ENCODE data around the gene PHC1. TPM values are rescaled to one million over a fixed set of nuclear protein-coding genes. Genes with fewer than 3 reads are reported as not detected.

PHC1 gene
- total RNA-seq, 3 donors from 2014 or later, result 39.2 to 45.9 (median 40.5) TPM

DNA sequence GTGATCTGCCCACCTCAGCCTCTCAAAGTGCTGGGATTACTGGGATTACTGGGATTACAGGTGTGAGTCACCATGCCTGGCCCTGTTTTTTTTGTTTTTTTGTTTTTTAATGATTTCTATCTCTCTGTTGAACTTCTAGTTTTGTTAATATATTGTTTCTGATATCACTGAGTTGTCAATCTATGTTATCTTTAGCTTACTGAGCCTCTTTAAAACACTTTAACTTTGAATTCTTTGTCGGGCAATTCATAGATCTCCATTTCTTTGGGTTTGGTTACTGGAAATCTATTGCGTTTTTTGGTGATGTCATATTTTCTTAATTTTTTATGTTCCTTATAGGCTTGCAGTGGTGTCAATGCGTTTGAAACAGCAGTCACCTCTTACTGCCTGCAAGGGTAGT lies 65.8 kb downstream of the PHC1 start:
- no peaks in the 10 kb centered on the region for H3K36me3 ChIP-seq
- peaks cover 24 to 33% of the 10 kb centered on the region in 2 donors for H3K9me3 ChIP-seq
- H3K27ac ChIP-seq, result no peak overlapping the region
- no peaks in the 10 kb centered on the region for H3K4me1 ChIP-seq
- no peak for DNase-seq (ENCODE audit: low spot score in 2 of 2)
- intact Hi-C loops (cut with DNase I; ENCODE audit: low total_unique reads), result no loop called here
- H3K4me3 ChIP-seq, result no peak overlapping the region
- no peaks in the 10 kb centered on the region for H3K27me3 ChIP-seq
- no peak for TF ChIP-seq POLR2AphosphoS5 (IDR thresholded peaks at IDR 0.05)
- no peak for TF ChIP-seq POLR2A (IDR thresholded peaks at IDR 0.05)
- TF ChIP-seq, protein P1, sequence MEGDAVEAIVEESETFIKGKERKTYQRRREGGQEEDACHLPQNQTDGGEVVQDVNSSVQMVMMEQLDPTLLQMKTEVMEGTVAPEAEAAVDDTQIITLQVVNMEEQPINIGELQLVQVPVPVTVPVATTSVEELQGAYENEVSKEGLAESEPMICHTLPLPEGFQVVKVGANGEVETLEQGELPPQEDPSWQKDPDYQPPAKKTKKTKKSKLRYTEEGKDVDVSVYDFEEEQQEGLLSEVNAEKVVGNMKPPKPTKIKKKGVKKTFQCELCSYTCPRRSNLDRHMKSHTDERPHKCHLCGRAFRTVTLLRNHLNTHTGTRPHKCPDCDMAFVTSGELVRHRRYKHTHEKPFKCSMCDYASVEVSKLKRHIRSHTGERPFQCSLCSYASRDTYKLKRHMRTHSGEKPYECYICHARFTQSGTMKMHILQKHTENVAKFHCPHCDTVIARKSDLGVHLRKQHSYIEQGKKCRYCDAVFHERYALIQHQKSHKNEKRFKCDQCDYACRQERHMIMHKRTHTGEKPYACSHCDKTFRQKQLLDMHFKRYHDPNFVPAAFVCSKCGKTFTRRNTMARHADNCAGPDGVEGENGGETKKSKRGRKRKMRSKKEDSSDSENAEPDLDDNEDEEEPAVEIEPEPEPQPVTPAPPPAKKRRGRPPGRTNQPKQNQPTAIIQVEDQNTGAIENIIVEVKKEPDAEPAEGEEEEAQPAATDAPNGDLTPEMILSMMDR (IDR thresholded peaks at IDR 0.05), result no peak

DNA sequence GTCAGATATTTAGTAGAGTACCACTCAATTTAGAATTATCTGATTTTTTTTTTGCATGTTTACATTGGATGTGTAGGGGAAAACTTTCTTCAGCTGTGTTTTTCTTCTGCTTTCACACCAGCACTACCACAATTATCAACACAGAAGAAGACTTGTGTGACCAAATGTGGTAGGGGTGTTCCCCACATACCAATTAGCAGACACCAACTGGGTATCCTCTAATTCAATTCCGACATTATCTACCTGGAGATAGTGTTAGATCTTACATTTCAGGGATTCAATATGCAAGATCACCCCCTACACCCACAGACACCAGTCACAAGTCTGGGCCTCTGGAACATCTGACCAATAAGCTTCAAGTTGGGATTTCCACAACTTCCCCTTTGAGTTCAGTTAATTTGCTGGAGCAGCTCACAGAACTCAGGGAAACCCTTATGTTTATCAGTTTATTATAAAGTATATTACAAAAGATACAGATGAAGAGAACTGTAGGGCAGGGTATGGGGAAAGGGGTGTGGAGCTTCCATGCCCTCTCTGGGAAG lies 71.0 kb downstream of the PHC1 start:
- no peaks in the 10 kb centered on the region for H3K4me1 ChIP-seq
- no peaks in the 10 kb centered on the region for H3K27me3 ChIP-seq
- DNase-seq (ENCODE audit: low spot score in 2 of 2), result no peak
- H3K36me3 ChIP-seq, result no peaks in the 10 kb centered on the region
- H3K4me3 ChIP-seq, result no peak overlapping the region
- H3K27ac ChIP-seq, result no peak overlapping the region
- peaks cover 6 to 9% of the 10 kb centered on the region in 2 donors for H3K9me3 ChIP-seq
- TF ChIP-seq, protein P1 (IDR thresholded peaks at IDR 0.05), result no peak
- no peak for TF ChIP-seq POLR2A (IDR thresholded peaks at IDR 0.05)
- TF ChIP-seq POLR2AphosphoS5 (IDR thresholded peaks at IDR 0.05), result no peak
- intact Hi-C loops (cut with DNase I; ENCODE audit: low total_unique reads), result no loop called here

DNA sequence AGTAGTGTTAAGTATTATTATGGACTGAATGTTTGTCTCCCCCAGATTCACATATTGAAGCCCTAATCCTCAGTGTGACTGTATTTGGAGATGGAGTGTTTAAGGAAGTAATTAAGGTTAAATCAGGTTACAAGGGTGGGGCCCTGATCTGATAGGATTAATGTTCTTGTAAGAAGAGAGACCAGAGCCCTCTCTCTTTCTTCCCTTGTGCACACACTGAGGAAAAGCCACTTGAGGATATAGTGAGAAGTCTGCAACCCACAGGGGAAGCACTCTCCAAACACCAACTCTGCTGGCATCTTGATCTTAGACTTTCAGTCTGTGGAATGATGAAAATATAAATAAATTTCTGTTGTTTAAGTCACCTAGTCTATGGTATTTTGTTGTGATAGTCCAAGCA lies 72.9 kb downstream of the PHC1 start:
- DNase-seq (ENCODE audit: low spot score in 2 of 2), result no peak
- Histone ChIP-seq H3K27ac (no peak overlapping the region), H3K36me3 (no peaks in the 10 kb centered on the region), H3K27me3 (no peaks in the 10 kb centered on the region), H3K4me1 (no peaks in the 10 kb centered on the region), H3K4me3 (no peak overlapping the region), H3K9me3 (no peaks in the 10 kb centered on the region)
- intact Hi-C loops (cut with DNase I; ENCODE audit: low total_unique reads), result no loop called here
- TF ChIP-seq POLR2A (IDR thresholded peaks at IDR 0.05), result no peak
- no peak for TF ChIP-seq POLR2AphosphoS5 (IDR thresholded peaks at IDR 0.05)
- TF ChIP-seq, protein P1 (IDR thresholded peaks at IDR 0.05), result no peak

DNA sequence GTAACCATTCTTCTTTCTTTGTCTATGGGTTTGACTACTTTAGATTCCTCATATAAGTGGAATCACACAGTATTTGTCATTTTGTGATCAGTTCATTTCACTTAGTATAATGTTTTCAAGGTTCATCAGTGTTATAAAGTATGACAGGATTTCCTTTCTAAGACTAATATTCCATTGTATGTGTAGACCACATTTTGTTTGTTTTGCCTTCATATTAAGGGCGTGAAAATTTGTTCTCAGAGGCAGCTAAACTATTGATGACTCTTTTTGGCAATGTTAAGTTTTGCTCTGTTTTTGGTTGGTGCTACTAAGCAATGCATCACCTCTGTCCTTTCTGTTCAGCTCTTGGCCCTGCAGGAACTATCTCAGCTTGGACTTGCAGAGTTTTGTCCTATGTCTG lies 73.4 kb downstream of the PHC1 start:
- Histone ChIP-seq H3K4me1 (no peaks in the 10 kb centered on the region), H3K36me3 (no peaks in the 10 kb centered on the region), H3K27me3 (no peaks in the 10 kb centered on the region), H3K4me3 (no peak overlapping the region), H3K9me3 (no peaks in the 10 kb centered on the region), H3K27ac (no peak overlapping the region)
- DNase-seq (ENCODE audit: low spot score in 2 of 2), result no peak
- TF ChIP-seq POLR2AphosphoS5 (IDR thresholded peaks at IDR 0.05) (no peak), POLR2A (IDR thresholded peaks at IDR 0.05) (no peak)
- TF ChIP-seq, protein P1 (IDR thresholded peaks at IDR 0.05), result no peak
- intact Hi-C loops (cut with DNase I; ENCODE audit: low total_unique reads), result no loop called here

DNA sequence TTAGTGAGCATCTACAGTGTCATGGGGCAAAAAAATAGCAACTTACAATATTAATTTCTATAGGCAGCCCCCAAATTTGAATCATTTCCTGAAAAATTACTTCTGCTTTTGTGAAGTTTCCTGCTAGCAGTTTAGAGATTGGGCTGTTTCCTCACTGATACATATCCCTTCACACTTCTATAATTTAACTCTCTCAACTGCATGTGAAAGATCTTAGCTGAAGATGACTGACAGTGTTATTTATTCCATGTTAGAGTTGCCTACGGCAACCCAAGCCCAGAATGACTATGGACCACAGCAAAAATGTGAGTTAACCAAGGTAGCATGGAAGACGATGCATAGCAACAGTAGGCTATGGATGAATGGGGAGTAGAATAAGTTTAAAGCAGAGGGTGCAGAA lies 75.1 kb downstream of the PHC1 start, which contains the start of gene KLRG1:
Gene KLRG1, plus strand, starts transcription at position 134 of the 400 bp plus-strand sequence. Its CDS starts 90 bp downstream, at position 224.
- no peaks in the 10 kb centered on the region for H3K9me3 ChIP-seq
- H3K36me3 ChIP-seq, result no peaks in the 10 kb centered on the region
- H3K27ac ChIP-seq, result peak within 1 kb of the TSS in 1 of 2 donors; percentile 43
- TF ChIP-seq POLR2A (IDR thresholded peaks at IDR 0.05), result no peak
- H3K4me3 ChIP-seq, result no peak within 1 kb of the TSS
- intact Hi-C loops (cut with DNase I; ENCODE audit: low total_unique reads), result no loop called here
- no peak for DNase-seq (ENCODE audit: low spot score in 2 of 2)
- no peaks in the 10 kb centered on the region for H3K4me1 ChIP-seq
- no peaks in the 10 kb centered on the region for H3K27me3 ChIP-seq

Other genes with a start within 250 kb of the PHC1 start
- gene RIMKLB, start 216.5 kb upstream of the PHC1 start, total RNA-seq, result 10 to 100 TPM; 42.2 to 52.1 (median 51.5) TPM
- 1 to 10 TPM in 1 of 3 donors, under 1 TPM in 1, not detected in 1; 0.33 to 1.2 TPM for gene A2ML1, start 91.9 kb upstream of the PHC1 start, total RNA-seq
- 100 to 1,000 TPM; 118 to 149 (median 138) TPM for gene M6PR, start 35.1 kb downstream of the PHC1 start, total RNA-seq
- gene KLRG1, start 75.0 kb downstream of the PHC1 start, total RNA-seq, result 1 to 10 TPM; 2.0 to 3.9 (median 3.8) TPM
- gene A2M, start 201.4 kb downstream of the PHC1 start, total RNA-seq, result 100 to 1,000 TPM; 276 to 457 (median 281) TPM